Fibroblast of mammary gland (primary cell): Measurements from ENCODE around the gene HIGD1B.

ENCODE experiments used
- DNase-seq: peaks from one replicate; pipeline ENCODE4 v3.0.0-alpha.2; 2010; ENCODE audit warnings: low read depth
- H3K4me3 ChIP-seq: 2 replicates; pipeline ENCODE4 v1.5.1; 2011; ENCODE audit warnings: low read depth, mild to moderate bottlenecking, low read length, moderate library complexity; ENCODE audit not compliant: control insufficient read depth
- TF ChIP-seq, protein P1 (sequence below): conservative IDR thresholded peaks from 2 replicates; pipeline ENCODE4 v1.5.1; 2011; ENCODE audit warnings: low read depth, low read length, inconsistent platforms; ENCODE audit not compliant: control insufficient read depth, insufficient read depth

The HIGD1B gene

GRCh38 chr17:44887971-44888954, 40.6 kb downstream of the HIGD1B start:
- TF ChIP-seq, protein P1, sequence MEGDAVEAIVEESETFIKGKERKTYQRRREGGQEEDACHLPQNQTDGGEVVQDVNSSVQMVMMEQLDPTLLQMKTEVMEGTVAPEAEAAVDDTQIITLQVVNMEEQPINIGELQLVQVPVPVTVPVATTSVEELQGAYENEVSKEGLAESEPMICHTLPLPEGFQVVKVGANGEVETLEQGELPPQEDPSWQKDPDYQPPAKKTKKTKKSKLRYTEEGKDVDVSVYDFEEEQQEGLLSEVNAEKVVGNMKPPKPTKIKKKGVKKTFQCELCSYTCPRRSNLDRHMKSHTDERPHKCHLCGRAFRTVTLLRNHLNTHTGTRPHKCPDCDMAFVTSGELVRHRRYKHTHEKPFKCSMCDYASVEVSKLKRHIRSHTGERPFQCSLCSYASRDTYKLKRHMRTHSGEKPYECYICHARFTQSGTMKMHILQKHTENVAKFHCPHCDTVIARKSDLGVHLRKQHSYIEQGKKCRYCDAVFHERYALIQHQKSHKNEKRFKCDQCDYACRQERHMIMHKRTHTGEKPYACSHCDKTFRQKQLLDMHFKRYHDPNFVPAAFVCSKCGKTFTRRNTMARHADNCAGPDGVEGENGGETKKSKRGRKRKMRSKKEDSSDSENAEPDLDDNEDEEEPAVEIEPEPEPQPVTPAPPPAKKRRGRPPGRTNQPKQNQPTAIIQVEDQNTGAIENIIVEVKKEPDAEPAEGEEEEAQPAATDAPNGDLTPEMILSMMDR = no peak
- no peak overlapping the region for H3K4me3 ChIP-seq
- DNase-seq = no peak

DNA sequence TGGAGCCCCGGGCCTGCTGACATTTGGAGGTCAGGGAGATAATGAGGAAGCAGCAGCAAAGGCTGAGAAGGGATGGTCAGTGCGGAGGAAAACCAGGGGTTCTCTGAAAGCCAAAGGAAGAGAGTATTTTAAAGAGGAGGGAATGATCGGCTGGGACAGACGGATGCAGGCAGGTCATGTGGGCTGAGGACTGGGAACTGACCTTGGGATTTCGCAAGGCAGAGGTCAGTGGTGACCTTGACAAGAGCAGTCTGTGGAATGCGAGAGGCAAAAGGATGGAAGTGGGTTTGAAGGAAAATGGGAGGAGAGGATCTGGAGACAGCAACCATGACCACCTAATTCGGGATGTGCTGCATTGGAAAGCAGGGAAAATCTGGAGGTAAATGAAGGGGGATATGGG, 41.3 kb downstream of the HIGD1B start:
- TF ChIP-seq, protein P1 = no peak
- DNase-seq = no peak
- H3K4me3 ChIP-seq = no peak overlapping the region

GRCh38 chr17:44892250-44892649, 44.6 kb downstream of the HIGD1B start:
- DNase-seq = no peak
- TF ChIP-seq, protein P1 = no peak
- no peak overlapping the region for H3K4me3 ChIP-seq

- TF ChIP-seq, protein P1 = no peak
- DNase-seq = no peak
- no peak overlapping the region for H3K4me3 ChIP-seq
Observed at GRCh38 chr17:44894642-44895041, 47.0 kb downstream of the HIGD1B start.

- TF ChIP-seq, protein P1 = no peak
- DNase-seq = peak; percentile 57
- H3K4me3 ChIP-seq = peak overlapping the region; percentile 99
Observed at GRCh38 chr17:44898768-44899073, 51.0 kb downstream of the HIGD1B start.

DNA sequence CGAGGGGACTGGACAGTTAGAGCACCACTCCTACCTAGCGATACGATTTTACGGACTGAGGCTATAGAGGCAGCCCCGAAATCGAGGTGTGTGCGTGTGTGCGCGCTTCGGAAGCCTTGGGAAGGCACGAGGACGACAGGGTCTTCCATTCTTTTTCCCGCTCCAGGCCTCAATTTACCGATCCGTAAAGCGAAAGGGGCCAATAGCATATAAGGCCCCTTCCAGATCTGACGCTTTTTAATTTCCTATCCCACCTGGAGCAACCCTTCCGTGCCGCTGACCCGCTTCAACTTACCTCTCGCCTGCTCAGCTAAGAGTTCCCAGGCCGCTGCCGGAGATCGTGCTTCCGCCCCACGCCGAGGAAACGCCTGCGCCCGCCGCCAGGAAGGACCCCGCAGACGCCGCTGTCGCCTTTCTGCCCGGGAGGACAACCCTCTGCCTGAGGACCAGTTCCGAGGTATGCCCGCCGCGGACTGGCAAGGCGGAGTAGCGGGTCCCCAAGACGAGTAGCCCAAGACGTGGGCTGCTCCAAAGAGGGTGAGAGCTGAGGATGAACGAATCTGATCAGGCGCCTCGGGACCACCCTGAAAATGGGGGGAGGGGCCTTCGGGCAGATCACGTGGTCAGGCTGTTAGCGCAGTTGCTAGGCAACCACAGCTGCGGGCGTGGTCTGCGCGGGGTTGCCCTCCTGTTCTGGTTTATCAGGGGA, 51.5 kb downstream of the HIGD1B start, which contains the start of gene EFTUD2:
Gene EFTUD2 (minus strand): TSS at position 372 of the 709 bp plus-strand sequence. CDS start 4,924 bp downstream, outside the sequence.
- TF ChIP-seq, protein P1 = no peak
- DNase-seq = peak; percentile 84
- peak within 1 kb of the TSS; percentile 99 for H3K4me3 ChIP-seq
